Cardiac fibroblast (primary cell): ENCODE results near the gene TRIM69.

Experiments
- DNase-seq, 2 donors: peaks; one replicate each; pipeline versions ENCODE4 v3.0.0 to v3.0.0-alpha.2; 2010; ENCODE audit warnings: low read depth in 2 of 2
- H3K4me3 ChIP-seq, 2 donors: replicated peaks in 1 of 2; 1 replicate in 1 of 2; 2 replicates in 1 of 2; pipeline ENCODE4 v1.5.1; 2011; ENCODE audit warnings: low read depth in 2 of 2, low read length in 2 of 2, mild to moderate bottlenecking in 2 of 2, moderate library complexity in 1 of 2
- TF ChIP-seq, protein P1 (sequence below): IDR thresholded peaks from one replicate; pipeline ENCODE4 v1.5.1; 2011; ENCODE audit warnings: low read depth, mild to moderate bottlenecking, low read length, inconsistent platforms

Gene TRIM69

DNA sequence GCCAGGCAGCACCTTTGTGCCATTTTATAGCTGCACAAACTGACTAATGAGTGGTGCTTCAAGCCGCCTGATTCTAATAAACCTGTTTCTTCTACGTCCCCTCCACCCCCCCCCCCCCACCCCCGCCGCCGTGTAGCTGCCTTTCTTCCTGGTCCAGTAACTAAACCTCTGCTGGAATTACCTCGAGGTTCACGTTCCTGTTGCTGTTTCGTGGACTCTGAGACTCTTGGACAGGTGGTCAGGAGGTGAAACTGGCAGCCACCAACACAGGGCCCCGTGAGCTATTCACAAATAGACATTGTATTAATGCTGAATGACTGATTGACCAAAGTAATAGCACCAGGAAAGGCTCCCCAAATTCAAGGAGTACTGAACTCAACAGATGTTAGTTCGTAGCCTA lies 73.9 kb downstream of the TRIM69 start:
- DNase-seq, result no peak
- no peak overlapping the region for H3K4me3 ChIP-seq
- TF ChIP-seq, protein P1, sequence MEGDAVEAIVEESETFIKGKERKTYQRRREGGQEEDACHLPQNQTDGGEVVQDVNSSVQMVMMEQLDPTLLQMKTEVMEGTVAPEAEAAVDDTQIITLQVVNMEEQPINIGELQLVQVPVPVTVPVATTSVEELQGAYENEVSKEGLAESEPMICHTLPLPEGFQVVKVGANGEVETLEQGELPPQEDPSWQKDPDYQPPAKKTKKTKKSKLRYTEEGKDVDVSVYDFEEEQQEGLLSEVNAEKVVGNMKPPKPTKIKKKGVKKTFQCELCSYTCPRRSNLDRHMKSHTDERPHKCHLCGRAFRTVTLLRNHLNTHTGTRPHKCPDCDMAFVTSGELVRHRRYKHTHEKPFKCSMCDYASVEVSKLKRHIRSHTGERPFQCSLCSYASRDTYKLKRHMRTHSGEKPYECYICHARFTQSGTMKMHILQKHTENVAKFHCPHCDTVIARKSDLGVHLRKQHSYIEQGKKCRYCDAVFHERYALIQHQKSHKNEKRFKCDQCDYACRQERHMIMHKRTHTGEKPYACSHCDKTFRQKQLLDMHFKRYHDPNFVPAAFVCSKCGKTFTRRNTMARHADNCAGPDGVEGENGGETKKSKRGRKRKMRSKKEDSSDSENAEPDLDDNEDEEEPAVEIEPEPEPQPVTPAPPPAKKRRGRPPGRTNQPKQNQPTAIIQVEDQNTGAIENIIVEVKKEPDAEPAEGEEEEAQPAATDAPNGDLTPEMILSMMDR, result no peak

DNA sequence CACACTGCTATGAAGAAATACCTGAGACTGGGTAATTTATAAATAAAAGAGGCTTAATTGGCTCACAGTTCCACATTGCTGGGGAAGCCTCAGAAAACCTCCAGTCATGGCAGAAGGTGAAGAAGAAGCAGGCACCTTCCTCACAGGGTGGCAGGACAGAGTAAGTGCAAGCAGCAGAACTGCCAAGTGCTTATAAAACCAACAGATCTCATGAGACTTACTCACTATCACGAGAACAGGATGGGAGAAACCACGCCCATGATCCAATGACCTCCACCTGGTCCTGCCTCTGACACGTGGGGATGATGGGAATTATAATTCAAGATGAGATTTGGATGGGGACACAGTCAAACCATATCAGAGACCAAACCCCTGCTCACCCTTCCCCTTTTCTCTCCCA lies 75.0 kb downstream of the TRIM69 start:
- DNase-seq, result no peak
- TF ChIP-seq, protein P1, result no peak
- no peak overlapping the region for H3K4me3 ChIP-seq

DNA sequence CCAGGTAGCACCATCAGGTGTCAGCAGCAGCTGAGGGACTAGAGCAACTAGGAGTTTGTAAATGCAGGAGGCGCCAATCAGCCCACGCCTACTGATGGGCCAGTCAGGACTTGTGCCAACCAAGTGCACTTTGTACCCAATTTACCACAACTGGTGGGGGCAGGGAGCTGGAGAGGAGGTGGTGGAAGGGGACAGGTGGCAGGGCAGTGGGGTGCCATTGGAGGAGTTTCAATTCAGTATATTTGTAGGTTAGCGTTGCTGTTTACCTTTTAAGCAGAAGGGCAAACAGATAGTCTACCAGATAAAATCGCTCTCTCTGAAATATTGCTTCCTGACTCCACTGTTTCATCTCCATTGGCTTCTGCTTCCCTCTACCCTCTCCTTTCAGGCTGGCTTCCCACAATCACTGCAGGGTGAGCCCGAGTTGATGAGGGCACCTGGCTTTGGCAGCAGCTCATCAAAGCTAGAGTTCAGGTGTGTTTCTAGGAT lies 75.7 kb downstream of the TRIM69 start:
- TF ChIP-seq, protein P1, result no peak
- H3K4me3 ChIP-seq, result no peak overlapping the region
- DNase-seq, result no peak

DNA sequence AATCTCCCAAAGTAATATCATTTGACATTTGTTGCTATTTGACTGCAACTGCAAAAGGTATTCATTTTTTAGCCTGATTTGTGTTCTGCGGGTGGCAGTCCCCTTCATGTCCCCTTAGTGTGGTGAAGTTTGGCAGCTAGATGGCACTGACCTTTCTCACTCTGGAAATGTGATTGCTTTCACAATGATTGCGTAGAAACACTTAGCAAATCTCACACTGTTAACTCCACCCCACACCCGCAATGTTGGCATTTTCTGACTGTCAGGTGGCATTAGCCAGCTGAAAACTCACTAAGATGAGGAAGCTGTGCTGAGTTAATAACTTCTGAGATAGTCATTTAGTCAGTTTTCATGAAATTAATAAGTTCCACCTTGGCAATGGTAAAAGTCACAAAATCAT lies 76.9 kb downstream of the TRIM69 start:
- no peak overlapping the region for H3K4me3 ChIP-seq
- DNase-seq, result no peak
- TF ChIP-seq, protein P1, result no peak
